ENCODE measurements around the gene FBXO41. TPM values are rescaled to one million over a fixed set of nuclear protein-coding genes. Genes with fewer than 3 reads are reported as not detected.
A peak's percentile ranks its signal among the peaks of the same experiment; 100 is the strongest.

The FBXO41 gene
- total and polyA plus RNA-seq, 4 donors, result 8.1 to 50.6 (median 33.8) TPM

DNA sequence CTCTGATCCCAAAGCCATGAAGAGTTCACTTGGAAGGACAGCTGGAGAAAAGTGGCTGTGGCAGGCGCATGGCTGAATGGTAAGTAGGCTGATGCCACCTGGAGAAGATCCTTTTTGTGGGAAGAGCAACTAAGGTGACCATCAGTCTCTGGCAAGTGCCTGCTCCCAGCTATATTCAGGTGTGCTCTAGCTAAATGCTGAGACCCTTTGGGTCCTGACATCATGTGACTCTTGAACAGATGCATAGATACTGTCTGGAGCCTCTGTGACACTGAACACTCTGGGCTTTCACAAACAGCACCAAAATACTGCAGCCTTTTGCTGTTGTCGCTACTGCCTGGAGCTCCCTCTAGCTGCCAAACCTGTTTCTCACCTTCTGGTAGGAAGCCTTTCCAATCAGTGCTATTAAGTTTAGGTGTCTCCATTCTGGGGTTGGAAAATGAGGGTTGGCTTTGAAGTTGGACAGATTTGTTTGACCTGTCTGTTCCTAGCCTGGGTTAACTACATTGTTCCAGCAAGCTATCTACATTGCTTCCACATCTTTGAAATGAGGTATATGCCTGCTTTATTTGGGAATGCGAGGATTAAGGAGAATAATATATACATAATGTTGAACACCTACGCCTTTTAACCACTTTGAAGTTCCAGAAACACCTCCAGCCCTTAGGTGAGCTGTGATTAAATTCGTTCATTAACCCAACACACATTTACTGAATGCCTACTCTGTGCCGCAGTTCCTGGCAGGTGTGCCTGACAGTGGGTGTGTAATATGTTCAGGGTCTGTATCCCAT is 6.0 kb upstream of the FBXO41 start:
- Histone ChIP-seq H3K9me3 (ENCODE audit: control insufficient read depth, insufficient read depth, low read length) (peaks cover 2% of the 10 kb centered on the region), H3K27ac (ENCODE audit: low read depth, low read length) (no peak overlapping the region), H3K27me3 (ENCODE audit: control insufficient read depth, insufficient read depth, low read length) (peaks cover 80% of the 10 kb centered on the region), H3K4me1 (ENCODE audit: control insufficient read depth, insufficient read depth, low read length) (peaks cover 25% of the 10 kb centered on the region), H3K4me3 (ENCODE audit: low read depth, low read length) (no peak overlapping the region), H3K36me3 (ENCODE audit: control insufficient read depth, insufficient read depth, low read length) (no peaks in the 10 kb centered on the region)
- WGBS (ENCODE audit: insufficient coverage), result 87% methylated on average over 1 of the region's 6 CpGs
- DNase-seq (ENCODE audit: low read depth in 4 of 6, low spot score in 6 of 6), result peak in 2 of 6 donors; percentile 60 to 77

DNA sequence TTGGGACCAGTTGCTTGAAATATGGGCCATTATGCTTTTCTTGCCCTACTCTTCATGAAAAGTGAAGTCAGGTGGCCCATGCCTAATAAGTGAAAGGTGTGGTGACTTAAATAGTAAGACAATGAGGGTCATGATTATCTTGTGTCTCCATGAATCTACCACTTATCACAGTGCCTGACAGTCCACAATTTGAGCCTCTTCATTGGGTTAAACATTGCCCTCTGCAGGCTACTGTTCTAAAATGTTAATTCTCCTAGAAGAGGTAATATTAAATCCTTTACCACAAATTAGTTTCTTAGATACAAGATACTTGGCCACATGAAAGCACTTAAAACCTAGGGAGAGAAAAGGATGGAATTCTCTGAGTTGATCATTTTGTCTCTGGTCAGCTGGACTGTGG is 5.0 kb upstream of the FBXO41 start:
- Histone ChIP-seq H3K4me1 (ENCODE audit: control insufficient read depth, insufficient read depth, low read length) (peaks cover 34% of the 10 kb centered on the region), H3K27ac (ENCODE audit: low read depth, low read length) (no peak overlapping the region), H3K27me3 (ENCODE audit: control insufficient read depth, insufficient read depth, low read length) (peaks cover 75% of the 10 kb centered on the region), H3K36me3 (ENCODE audit: control insufficient read depth, insufficient read depth, low read length) (no peaks in the 10 kb centered on the region), H3K4me3 (ENCODE audit: low read depth, low read length) (no peak overlapping the region), H3K9me3 (ENCODE audit: control insufficient read depth, insufficient read depth, low read length) (peaks cover 1% of the 10 kb centered on the region)
- no peak for DNase-seq (ENCODE audit: low read depth in 4 of 6, low spot score in 6 of 6)

DNA sequence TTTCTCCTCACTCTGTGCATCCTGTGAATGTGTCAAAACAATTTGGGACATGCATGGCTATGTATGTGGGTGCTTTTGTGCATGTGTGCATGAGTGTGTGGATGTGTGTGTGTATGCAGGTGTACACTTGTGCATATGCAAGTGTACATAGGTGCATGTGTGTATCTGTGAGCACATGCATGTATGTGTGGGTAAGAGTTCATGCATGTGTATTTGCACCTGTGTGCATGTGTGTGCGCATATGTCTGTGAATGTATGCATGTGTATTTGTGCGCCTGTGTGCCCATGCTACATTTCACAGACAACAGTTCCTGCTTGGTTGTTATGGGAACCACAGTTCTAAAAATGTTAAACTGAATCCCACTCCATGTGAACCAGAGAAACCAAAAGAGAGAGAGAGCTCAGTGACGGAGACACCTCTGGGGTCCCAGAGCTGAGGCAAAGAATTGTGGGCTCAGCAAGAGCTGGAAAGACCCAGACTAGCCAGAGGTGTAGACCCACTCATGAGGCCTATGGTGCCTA is 1.9 kb upstream of the FBXO41 start:
- 30% methylated on average over 1 of the region's 3 CpGs for WGBS (ENCODE audit: insufficient coverage)

DNA sequence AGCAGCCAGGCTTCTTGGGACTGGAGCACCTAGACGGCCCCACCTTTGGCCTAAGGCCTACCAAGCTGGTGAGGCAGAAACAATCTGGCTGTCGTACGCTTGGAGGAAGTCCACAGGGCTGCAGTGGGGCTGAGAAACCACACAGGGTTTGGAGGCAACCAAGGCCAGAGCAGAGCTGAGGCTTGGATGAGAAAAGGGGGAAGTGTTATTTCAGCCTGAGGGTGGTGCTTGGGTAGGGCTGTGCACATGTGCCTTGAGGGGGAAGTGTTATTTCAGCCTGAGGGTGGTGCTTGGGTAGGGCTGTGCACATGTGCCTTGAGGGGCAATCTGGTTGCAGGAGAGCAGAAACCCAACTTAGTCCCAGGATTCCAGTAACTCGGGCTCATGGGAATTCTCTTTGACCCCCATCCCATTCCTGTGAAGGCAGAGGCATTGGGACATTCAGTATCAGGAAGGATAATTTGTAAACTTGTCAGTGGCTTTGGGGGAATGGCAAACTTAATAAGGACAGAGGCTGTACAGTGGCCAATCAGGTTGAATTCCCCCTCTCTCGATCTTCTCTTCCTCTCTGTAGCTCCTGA is 971 bp upstream of the FBXO41 start:
- H3K9me3 ChIP-seq (ENCODE audit: control insufficient read depth, insufficient read depth, low read length), result no peaks in the 10 kb centered on the region
- H3K4me3 ChIP-seq (ENCODE audit: low read depth, low read length), result peak overlapping the region; percentile 54
- H3K4me1 ChIP-seq (ENCODE audit: control insufficient read depth, insufficient read depth, low read length), result peaks cover 25% of the 10 kb centered on the region
- H3K27me3 ChIP-seq (ENCODE audit: control insufficient read depth, insufficient read depth, low read length), result peaks cover 36% of the 10 kb centered on the region
- WGBS (ENCODE audit: insufficient coverage), result 33% methylated on average over 4 of the region's 5 CpGs
- no peaks in the 10 kb centered on the region for H3K36me3 ChIP-seq (ENCODE audit: control insufficient read depth, insufficient read depth, low read length)
- peak in 1 of 6 donors; percentile 22 for DNase-seq (ENCODE audit: low read depth in 4 of 6, low spot score in 6 of 6)
- no peak overlapping the region for H3K27ac ChIP-seq (ENCODE audit: low read depth, low read length)

More for the DNA sequence above, 1.9 kb upstream of the FBXO41 start:
- Histone ChIP-seq H3K36me3 (ENCODE audit: control insufficient read depth, insufficient read depth, low read length) (no peaks in the 10 kb centered on the region), H3K27me3 (ENCODE audit: control insufficient read depth, insufficient read depth, low read length) (peaks cover 46% of the 10 kb centered on the region), H3K4me3 (ENCODE audit: low read depth, low read length) (no peak overlapping the region), H3K4me1 (ENCODE audit: control insufficient read depth, insufficient read depth, low read length) (peaks cover 29% of the 10 kb centered on the region), H3K9me3 (ENCODE audit: control insufficient read depth, insufficient read depth, low read length) (no peaks in the 10 kb centered on the region), H3K27ac (ENCODE audit: low read depth, low read length) (no peak overlapping the region)
- DNase-seq (ENCODE audit: low read depth in 4 of 6, low spot score in 6 of 6), result peak in 1 of 6 donors; percentile 61

DNA sequence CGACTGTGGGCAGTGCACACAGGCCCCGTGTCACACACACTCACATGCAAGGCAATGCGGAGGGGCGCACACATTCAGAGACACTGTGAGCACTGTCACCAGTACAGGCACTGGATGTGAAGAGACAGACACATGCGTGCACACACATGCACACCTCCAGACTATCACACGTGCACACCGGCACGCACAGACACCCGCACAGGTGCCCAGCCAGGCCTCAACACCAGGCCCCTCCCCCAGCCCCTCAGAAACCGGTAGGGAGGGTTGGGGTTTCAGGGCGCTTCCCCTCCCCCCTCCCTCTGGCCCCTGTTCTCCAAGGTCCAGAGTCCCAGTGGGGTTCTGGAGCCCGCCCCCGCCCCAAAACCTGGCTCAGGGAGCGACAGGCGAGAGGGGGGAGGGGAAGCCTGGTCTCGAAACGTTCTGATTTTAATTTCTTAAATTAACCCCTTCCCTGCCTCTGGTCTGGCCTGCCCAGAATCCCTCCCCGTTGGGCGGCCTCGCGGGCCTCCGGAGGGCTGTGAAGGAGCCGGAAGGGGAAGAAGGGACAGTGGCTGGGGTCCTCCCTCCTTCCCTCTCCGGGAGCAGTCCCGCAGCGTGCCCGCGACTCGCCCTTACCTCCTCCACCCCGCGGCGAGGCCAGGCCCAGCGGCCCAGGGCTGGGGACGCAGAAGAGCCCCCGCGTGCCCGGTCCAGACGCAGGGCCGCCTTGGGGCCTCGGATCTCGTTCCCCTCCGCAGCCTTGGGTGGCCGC is 558 bp downstream of the FBXO41 start:
- Histone ChIP-seq H3K27me3 (ENCODE audit: control insufficient read depth, insufficient read depth, low read length) (peaks cover 21% of the 10 kb centered on the region), H3K9me3 (ENCODE audit: control insufficient read depth, insufficient read depth, low read length) (no peaks in the 10 kb centered on the region), H3K4me1 (ENCODE audit: control insufficient read depth, insufficient read depth, low read length) (peaks cover 25% of the 10 kb centered on the region), H3K27ac (ENCODE audit: low read depth, low read length) (no peak overlapping the region), H3K4me3 (ENCODE audit: low read depth, low read length) (peak overlapping the region; percentile 54), H3K36me3 (ENCODE audit: control insufficient read depth, insufficient read depth, low read length) (no peaks in the 10 kb centered on the region)
- DNase-seq (ENCODE audit: low read depth in 4 of 6, low spot score in 6 of 6), result peak in 2 of 6 donors; percentile 47 to 74
- WGBS (ENCODE audit: insufficient coverage), result 2% methylated on average over 31 of the region's 43 CpGs

DNA sequence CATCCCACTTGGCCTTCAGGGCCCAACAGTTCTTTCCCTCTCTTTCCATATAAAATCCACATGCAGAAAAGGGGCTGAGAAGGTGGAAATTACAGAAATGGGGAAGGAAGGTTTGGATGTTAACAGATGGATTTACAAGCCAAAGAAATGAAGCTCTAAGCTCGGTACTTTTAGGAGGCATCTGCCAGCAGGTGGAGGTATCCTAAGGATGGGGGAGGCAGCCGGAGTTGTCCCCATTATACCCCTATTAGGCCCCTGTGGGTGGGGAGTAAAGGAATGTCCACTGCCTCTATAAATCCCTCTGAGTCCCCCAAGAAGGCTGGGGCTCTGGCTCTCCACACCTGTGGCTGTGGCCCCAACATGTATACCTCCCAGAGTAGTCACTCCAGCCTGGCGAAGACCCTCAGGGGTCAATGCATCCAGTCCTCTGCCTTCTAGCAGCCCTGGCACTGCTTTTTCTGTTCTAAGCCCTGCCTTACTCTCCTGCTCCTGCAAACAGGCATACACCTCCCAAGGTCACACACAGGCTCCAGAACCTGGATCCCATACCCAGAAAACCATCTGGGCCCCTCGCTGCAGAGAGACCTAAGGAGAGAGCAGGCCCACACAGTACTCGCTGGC is 1.2 kb downstream of the FBXO41 start:
- H3K9me3 ChIP-seq (ENCODE audit: control insufficient read depth, insufficient read depth, low read length), result no peaks in the 10 kb centered on the region
- peak overlapping the region; percentile 54 for H3K4me3 ChIP-seq (ENCODE audit: low read depth, low read length)
- 48% methylated on average over 3 of the region's 5 CpGs for WGBS (ENCODE audit: insufficient coverage)
- peaks cover 25% of the 10 kb centered on the region for H3K4me1 ChIP-seq (ENCODE audit: control insufficient read depth, insufficient read depth, low read length)
- peaks cover 15% of the 10 kb centered on the region for H3K27me3 ChIP-seq (ENCODE audit: control insufficient read depth, insufficient read depth, low read length)
- no peak overlapping the region for H3K27ac ChIP-seq (ENCODE audit: low read depth, low read length)
- peak in 1 of 6 donors; percentile 13 for DNase-seq (ENCODE audit: low read depth in 4 of 6, low spot score in 6 of 6)
- H3K36me3 ChIP-seq (ENCODE audit: control insufficient read depth, insufficient read depth, low read length), result no peaks in the 10 kb centered on the region

DNA sequence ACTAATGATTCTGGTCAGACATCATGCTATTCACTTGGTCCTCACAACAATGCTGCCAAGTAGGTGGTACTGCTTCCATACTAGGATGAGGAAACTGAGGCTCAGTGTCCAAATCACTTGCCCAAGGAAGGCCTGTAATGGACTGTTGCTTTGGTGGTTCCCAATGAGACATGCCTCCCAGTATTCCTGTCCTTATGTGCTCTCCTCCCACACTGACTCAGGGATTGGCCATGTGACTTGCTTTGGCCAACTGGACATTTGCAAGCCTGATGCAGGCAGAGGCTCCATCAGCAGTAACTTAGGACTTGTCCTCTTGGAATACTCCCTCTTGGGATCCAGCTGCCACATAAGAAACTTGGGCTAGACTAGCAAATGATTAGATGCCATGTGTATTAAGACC is 3.0 kb downstream of the FBXO41 start:
- Histone ChIP-seq H3K27ac (ENCODE audit: low read depth, low read length) (no peak overlapping the region), H3K4me1 (ENCODE audit: control insufficient read depth, insufficient read depth, low read length) (peaks cover 25% of the 10 kb centered on the region), H3K36me3 (ENCODE audit: control insufficient read depth, insufficient read depth, low read length) (no peaks in the 10 kb centered on the region), H3K27me3 (ENCODE audit: control insufficient read depth, insufficient read depth, low read length) (peaks cover 10% of the 10 kb centered on the region), H3K9me3 (ENCODE audit: control insufficient read depth, insufficient read depth, low read length) (no peaks in the 10 kb centered on the region), H3K4me3 (ENCODE audit: low read depth, low read length) (no peak overlapping the region)
- no peak for DNase-seq (ENCODE audit: low read depth in 4 of 6, low spot score in 6 of 6)

DNA sequence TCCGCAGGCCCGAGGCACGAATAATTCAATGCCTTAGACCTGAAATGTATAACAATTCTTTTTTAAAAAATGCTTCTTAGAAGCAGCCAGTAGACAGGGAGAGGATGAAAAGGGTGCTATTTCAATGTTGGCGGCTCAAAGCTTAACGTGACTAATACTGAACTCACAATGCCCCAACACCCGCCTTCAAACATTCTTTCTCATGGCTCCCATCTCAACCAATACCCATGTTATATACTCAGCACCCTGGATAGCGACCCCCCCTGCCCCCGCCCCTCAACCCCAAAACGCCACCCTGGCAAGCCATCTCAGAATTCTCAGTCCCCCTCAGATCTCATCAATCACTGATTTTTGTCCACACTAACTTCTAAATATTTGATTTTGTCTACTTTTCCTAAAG is 4.4 kb downstream of the FBXO41 start:
- no peaks in the 10 kb centered on the region for H3K9me3 ChIP-seq (ENCODE audit: control insufficient read depth, insufficient read depth, low read length)
- WGBS (ENCODE audit: insufficient coverage), result 56% methylated on average over 4 of the region's 9 CpGs
- no peaks in the 10 kb centered on the region for H3K36me3 ChIP-seq (ENCODE audit: control insufficient read depth, insufficient read depth, low read length)
- no peak overlapping the region for H3K4me3 ChIP-seq (ENCODE audit: low read depth, low read length)
- no peak for DNase-seq (ENCODE audit: low read depth in 4 of 6, low spot score in 6 of 6)
- no peak overlapping the region for H3K27ac ChIP-seq (ENCODE audit: low read depth, low read length)
- peaks cover 20% of the 10 kb centered on the region for H3K4me1 ChIP-seq (ENCODE audit: control insufficient read depth, insufficient read depth, low read length)
- peaks cover under 1% of the 10 kb centered on the region for H3K27me3 ChIP-seq (ENCODE audit: control insufficient read depth, insufficient read depth, low read length)

DNA sequence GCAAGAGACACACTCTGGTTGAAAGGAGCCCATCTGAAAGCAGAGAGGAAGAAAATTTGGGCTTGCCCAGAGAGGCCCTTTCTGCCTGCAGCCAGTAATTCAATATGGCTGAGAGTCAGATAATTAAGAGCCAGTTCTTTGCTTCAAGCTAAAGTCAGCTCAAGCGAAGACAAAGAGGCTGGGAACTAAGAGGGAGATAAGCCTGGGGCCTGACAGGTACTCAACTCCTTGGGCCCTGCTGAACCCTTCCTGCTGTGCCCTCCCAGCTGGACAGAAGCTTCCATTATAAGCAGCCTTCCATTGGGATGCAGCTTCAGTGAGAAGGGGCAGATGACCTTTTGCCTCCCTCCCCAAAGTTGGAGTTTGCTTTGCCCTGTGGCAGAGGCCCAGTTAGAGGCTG is 12.0 kb downstream of the FBXO41 start:
- H3K27ac ChIP-seq (ENCODE audit: low read depth, low read length), result no peak overlapping the region
- no peak for DNase-seq (ENCODE audit: low read depth in 4 of 6, low spot score in 6 of 6)
- peaks cover 13% of the 10 kb centered on the region for H3K27me3 ChIP-seq (ENCODE audit: control insufficient read depth, insufficient read depth, low read length)
- H3K4me3 ChIP-seq (ENCODE audit: low read depth, low read length), result no peak overlapping the region
- H3K9me3 ChIP-seq (ENCODE audit: control insufficient read depth, insufficient read depth, low read length), result no peaks in the 10 kb centered on the region
- no peaks in the 10 kb centered on the region for H3K36me3 ChIP-seq (ENCODE audit: control insufficient read depth, insufficient read depth, low read length)
- WGBS (ENCODE audit: insufficient coverage), result 82% methylated on average over 1 of the region's 1 CpG
- peaks cover 12% of the 10 kb centered on the region for H3K4me1 ChIP-seq (ENCODE audit: control insufficient read depth, insufficient read depth, low read length)

All from spinal cord (tissue), 10 donors.